NK-92 (cell line): ENCODE results near the gene TBXA2R.
"Not testable (repeated sequence)": the region's sequence is repeated elsewhere in the genome, so short reads cannot be mapped to it uniquely, and the experiment has no call there.

Experiments used
- DNase-seq: peaks from one replicate; lab custom pipeline; 2025; ENCODE audit not compliant: unreplicated experiment; lab: John Stamatoyannopoulos, UW

Gene TBXA2R

DNA sequence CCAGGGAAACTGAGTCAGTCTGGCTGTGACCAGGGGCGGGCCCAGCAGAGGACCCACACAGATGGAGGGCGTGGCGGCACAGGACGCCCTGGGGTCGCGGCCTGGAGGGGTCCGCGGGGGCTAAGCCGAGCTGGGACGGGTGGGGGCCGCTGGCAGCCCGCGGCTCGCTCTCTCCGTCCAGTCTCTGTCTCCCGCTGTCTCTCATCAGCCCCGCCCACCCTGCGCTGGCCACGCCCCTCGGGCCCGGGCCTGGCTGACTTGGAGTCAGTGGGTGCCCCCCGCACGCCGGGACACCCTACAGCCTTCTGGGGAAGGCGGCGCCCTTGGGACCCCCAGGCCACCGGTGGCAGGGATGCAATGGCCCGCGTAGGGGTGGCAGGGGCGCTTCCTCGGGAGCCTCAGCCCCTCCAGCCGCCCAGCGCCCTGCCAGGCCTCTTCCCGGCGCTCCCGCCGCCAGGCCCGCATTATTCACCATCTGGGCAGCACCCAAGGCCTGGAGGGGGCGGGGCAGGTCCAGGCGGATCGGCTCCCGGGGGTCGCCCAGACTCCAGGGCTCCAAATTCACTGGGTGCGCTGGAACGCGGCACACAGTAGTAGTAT, at the start of gene TBXA2R:
Gene TBXA2R, minus strand, starts transcription at position 186 of the 600 bp plus-strand sequence. CDS start 6,241 bp downstream, outside the sequence.
- DNase-seq, result no peak

DNA sequence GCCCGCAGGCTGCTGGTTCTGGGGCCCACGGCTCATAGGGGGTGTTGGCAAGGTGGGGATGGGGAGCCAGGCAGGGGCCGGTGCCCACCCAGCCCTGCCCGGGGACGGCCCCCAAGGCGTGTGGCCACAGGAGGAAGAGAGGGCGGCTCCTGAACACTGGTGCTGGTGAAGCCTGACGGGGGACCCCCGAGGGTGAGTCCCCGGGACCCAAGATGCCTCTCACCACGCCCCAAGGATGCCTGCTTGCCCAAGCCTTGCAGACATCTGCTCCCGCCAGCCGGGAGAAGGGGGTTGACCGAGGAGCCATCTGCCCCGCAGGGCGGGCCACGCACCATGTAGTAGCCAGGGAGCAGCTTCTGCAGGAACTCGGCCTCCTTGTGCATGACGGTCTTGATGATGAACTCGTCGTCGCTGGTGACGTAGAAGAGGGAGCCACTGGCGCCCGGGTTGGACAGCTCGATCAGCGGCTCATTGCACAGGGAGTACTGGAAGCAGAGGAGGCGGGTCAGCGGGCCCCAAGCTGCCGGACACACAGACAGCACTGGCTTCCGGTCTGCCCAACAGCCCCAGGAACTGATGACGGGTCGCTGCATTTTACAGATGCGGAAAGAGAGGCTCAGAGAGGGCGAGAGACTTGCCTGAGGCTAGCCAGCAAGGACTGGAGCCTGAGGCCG, 49.5 kb upstream of the TBXA2R start:
- no peak for DNase-seq

DNA sequence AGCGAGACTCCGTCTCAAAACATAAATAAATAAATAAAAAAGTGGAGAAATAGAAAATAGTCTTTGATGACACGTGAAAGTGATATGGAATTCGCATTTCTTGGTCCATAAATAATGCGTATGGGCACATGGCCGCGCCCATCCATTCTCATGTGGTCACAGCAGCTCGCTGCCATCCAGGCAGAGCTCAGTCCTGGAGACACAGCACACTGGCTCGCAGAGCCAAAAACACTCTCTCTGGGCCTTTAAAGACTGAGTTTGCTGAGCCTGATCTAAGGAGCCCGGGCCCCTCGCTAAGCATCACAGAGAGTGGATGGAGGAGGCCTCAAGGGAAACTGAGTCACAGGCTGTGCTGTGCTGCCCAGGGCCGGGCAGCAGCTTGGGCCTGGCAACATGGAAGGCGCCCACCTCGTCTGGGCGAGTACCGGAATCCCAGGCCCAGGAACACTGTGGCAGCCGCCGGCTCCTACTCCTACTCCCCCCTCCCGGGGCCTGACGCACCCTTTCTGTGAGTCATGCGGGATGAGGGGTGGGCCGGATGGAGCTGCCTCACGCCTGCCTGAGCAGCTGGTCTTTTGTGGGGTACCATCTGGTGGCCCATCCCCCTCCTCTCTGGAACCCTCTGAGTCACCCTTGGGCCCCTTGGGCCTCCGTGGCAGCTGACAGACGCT, 48.9 kb upstream of the TBXA2R start:
- DNase-seq, result no peak

GRCh38 chr19:3653865-3654513, 47.3 kb upstream of the TBXA2R start:
- no peak for DNase-seq

DNA sequence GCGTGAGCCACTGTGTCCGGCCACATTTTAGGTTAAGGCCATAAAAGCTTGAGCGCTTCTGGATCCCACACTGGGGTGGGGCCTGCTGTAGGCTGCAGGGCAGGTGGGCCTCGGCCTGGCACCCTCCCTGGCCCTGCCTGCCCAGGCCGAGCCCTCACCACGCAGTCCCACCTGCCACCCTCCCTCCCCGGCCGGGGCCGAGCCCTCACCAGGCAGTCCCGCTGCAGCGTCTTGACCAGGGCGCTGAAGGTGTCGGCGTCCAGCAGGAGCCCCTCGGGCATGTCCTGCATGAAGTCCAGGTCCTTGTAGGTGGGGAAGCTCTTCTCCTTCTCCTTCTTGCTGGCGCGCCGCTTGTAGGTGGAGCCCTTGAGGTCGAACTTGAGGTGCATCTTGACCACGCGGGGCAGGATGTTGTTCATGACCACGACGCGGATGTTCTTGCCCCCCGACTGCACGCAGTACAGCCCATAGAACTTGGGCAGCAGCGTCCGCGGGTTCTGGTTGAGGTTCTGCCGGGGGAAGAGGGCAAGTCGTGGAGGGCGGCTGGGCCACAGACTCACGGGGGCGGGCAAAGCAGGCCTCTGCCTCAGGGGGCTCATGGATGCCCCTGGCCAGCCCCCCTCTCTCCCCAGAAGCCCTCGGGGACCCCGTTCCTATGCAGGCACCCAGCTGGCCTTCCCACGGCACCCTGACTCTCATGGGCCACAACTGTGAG, 46.6 kb upstream of the TBXA2R start:
- DNase-seq, result no peak

DNA sequence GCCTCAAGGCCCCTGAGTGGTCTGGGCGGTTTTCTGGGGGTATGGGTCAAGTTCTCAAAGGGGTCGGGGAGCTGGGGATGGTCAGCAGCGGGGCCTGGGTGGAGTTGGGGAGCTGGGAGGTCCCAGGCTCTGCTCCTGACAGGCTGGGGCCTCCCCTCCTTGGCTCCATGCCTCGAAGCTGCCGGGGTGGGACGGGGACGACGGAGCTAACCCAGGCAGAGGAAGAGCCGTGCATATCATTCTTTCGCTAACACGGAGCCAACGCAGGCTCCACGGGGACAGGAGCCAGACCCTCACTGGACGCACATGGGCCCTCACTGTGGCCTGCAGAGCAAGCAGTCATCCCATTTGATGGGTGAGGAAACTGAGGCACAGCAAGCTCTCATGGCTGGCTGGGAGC, 45.7 kb upstream of the TBXA2R start:
- no peak for DNase-seq

DNA sequence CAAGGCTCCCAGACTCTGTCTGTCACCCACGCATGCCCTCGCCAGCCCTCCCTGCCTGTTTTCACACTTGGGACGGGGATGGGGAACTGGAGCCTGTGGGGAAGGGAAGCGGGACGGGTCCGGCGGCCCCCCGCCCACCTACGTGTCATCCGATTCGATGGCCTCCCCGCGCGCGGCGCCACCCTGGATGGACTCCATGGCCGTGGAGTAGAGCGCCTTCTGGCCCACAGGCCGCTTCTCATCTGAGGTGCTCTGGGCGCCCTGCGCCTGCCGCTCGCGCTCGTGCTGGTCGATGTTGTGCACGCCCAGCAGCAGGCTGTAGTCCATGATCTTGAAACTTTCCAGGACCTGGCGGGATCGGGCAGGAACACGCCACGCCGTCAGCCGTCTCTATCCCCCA, 45.0 kb upstream of the TBXA2R start:
- DNase-seq, result no peak

DNA sequence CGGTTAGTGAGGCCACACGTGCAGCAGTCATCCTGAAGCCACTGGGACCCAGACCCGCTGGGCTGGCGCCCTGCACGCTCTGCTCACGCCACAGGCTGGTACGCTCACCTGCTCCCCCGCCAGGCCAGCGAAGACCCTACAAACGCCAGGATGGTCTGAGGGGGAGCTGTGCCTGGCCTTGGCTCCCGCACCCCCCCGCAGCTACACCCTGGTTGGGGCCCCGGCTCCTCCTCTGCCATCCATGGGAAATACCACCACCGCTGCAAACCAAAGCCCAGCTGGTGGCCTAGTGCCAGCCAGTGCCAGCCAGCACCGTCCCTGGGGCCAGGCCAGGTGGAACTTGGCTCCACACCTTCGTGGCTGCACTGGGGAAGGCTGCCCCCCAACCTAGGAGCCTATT, 43.2 kb upstream of the TBXA2R start:
- no peak for DNase-seq

- DNase-seq, result no peak
Observed at GRCh38 chr19:3648037-3648905, 41.6 kb upstream of the TBXA2R start.

- DNase-seq, result not testable (repeated sequence)
Observed at GRCh38 chr19:3647102-3647501, 40.4 kb upstream of the TBXA2R start.

DNA sequence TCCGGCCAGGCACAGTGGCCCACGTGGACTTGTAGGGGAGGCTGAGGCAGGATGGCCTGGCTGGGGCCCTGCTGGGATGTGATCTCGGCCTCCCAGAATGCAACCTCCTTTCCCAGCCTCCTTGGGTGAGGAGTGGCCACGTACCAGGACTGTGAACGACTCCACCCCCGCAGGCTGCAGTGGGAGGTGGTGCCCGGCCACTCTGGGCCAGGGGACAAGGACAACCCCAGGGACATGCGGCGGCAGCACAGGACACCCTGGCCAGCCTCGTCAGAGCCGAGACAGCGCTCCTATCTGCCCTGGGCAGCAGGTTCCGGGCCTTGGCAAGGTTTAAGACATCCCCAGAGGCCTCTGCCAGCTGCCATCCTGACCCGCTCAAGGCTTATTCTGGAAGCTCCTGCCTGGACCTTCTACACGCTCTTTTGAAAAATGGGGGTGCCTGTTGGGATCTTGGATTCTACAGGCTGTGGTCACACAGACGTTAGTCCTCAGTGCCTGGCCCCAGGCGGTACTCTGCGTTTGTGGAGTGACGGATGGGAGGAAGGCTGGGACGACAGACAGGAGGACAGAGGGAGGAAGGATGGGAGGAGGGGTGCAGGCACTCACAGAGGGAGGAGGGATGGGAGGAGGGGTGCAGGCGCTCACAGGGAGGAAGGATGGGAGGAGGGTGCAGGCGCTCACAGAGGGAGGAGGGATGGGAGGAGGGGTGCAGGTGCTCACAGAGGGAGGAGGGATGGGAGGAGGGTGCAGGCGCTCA, 39.8 kb upstream of the TBXA2R start:
- DNase-seq, result no peak

DNA sequence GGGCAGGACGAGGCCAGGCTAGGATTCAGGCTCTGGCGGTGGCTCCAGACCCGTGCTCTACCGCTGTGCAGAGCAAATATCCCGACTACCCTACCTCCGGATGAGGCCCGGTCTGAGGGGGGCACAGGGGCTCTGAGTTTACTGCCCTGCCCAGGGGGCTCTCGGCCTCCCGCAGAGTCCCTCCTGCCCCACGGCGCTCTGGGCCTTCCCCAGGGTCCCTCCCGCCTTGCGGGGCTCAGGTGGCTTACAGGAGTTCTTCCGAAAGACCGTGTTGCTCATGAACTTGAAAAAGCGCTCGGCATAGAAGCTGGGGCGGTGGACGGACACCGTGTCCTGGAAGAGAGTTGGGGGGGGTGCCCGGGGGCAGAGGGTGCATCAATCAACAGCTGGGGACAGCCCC, 39.1 kb upstream of the TBXA2R start:
- no peak for DNase-seq

DNA sequence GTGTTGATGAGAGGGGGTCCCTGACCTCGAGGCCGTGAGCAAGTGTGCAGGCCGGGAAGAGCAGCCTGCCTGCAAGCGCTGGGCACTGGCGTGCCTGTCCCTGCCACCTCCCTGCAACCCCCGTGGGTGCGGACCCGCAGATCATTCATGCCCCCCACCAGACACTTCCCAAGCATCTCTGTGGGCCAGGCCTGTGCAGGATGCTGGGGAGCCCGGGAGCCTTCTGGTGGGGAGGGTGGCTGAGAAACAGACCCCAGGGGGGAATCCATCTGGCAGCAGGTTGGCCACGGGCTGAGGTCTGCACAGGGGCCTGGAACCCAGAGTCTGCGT, 38.4 kb upstream of the TBXA2R start:
- DNase-seq, result no peak

DNA sequence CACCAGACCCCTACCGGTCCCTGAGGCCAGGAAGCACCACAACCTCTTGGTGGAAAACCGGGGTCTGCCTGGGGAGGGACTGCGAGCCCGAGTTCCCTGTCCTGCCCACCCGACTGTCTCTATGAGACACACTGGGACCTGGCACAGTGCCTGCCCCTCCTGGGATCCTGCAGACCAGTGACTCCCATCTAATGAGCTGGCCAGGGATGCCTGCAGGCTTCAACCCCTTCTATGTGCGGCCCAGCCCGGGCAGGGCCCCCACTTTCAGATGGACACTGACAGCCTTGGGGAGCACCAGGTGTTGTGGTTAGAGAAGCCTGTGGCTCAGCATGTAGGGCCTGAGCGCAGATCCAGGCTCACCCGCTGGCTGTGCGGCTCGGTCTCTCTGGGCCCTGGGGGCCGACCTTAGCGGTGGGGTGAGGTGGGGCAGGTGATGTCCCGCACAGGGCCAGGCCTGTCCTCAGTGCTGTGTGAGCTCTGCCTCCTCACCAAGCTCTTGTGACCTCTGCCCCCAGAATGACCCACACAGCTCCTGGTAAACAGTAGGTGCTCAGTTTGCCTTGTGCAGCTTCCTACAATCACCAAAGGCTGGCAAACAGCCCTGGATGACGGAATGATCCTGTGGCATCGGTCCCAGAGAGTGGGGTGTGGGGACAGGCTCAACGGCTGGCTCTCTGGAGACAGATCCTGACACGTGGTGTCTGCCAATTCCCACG, 37.8 kb upstream of the TBXA2R start:
- no peak for DNase-seq

DNA sequence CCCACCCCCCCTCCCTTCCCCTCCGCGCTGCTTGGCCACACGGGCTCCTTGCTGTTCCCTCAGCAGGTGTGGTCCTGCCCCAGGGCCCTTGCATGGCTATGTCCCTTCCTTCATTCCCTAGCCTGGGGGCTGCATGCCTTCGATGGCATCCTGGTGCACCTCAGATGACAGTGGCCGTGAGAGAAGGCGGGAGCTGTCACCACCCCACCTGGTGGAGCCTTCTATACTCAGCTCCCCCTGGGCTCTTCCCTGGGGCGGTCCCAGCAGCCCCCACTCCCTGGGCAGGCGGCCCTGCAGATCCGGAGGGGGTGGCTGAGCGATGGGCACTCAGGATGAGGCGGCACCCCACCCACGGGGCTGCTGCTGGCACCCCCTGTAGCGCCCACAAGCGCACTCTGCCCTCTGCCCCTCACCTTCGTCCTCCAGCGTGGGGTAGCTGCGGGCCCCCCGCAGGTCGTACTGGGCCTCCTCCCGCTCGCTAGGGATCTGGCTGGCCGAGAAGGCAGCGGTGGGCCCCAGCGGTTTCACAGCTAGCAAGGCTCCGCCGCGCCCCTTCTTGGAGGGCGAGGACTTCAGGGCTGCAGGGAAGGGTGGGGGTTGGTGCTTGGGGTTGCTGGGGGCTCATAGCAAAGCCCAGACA, 37.1 kb upstream of the TBXA2R start:
- no peak for DNase-seq

- DNase-seq, result no peak
Observed at GRCh38 chr19:3642987-3643673, 36.5 kb upstream of the TBXA2R start.

DNA sequence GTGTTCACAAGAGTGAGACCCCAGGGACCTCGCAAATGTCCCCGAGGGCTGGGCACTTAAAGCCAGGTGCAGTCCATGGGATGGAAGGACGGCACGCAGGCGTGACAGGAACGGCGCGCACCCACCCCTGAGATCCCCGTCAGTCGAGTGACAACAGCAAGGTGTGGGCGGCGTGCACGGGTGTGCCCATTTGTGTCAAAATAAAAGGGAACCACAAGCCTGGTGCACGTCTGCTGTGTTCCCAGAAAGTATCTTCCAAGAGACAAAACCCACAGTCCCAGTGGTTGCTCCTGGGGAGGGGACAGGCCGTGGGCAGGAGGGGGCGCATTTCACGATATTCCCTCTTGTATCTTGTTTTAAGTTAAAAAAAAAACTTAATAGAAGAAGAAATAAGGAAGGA, 35.6 kb upstream of the TBXA2R start:
- DNase-seq, result no peak
